Anterior cingulate cortex (tissue), 58 donors: ENCODE measurements around the gene SPN.
"Not testable (repeated sequence)": the region's sequence is repeated elsewhere in the genome, so short reads cannot be mapped to it uniquely, and the experiment has no call there.

ENCODE experiments used
- DNase-seq, 58 donors: peaks; one replicate each; lab custom pipeline; 2025; lab: John Stamatoyannopoulos, UW

SPN gene

DNA sequence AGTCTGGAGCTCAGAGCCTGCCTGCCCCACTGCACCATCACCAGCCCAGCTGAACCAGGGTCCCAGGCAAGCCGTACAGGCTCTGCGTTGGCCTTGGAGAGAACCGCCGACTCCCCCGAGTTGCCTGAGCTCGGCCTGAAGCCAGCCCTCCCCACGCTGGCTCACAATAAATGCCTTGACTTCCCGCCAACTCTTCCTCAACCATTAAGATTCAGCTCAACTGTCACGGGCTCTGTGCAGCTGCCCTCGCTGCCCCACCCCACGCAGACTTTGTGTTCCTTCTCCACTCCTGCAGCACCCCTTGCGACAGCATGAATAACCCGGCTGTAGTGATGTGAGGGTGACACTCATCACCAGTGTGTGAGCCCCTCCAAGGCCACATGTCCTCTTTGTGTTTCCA is 11.1 kb downstream of the SPN start:
- peak in 57 of 58 donors; percentile 15 to 90 (median 67) for DNase-seq

GRCh38 chr16:29675811-29676643 is 13.0 kb downstream of the SPN start:
- DNase-seq, result peak in 5 of 58 donors; percentile 4 to 47 (median 21)

DNA sequence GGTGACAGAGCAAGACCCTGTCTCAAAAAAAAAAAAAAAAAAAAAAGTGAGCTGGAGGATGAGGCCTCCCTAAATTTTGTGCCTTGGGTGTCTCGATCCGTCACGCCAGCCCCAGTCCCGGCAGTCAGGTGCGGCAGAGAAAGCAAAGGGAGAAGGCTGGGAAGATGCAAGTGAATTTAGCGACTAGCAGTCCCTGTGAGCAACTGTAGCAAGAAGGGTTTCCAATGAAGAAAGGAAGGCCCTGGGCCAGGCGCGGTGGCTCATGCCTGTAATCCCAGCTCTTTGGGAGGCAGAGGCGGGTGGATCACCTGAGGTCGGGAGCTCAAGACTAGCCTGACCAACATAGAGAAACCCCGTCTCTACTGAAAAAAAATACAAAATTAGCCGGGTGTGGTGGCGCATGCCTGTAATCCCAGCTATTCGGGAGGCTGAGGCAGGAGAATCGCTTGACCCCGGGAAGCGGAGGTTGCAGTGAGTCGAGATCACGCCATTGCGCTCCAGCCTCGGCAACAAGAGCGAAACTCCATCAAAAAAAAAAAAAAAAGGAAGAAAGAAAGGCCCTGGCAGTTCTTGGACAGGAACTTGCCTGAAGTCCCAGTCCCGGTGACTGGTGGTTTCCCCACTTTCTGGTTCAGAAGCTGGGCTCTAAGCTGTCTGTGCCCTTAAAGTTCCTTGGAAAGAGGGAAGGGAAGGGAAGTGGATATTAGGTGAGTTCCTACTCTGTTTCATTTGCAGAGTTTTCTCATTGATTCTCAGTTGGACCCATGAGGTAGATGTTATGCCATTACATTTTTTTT is 14.1 kb downstream of the SPN start:
- DNase-seq, result no peak

- peak in 41 of 58 donors; percentile 5 to 66 (median 39) for DNase-seq
These were observed 15.7 kb downstream of the SPN start, which contains the start of gene QPRT for GRCh38 chr16:29678691-29679267. Gene QPRT, plus strand, starts transcription at chr16:29679180. Its CDS starts 18 bp downstream, at chr16:29679198.

DNA sequence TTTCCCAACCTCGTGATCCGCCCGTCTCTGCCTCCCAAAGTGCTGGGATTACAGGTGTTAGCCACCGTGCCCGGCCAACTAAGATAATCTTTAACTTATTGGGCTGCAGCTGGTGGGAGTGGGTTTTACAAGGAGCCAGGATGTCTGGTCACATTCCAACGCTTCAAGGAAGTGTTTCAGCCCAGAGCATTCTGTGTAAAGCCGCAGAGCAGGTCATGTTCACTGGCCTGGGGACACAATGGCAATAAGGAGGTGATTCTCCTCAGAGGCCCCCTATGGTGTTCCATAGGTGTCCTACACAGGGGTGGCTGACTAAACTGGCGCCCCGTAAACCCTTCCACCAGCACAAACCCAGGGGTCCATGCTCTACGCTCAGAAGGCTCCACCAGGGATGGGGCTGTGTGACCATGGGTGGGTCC is 17.1 kb downstream of the SPN start:
- no peak for DNase-seq

GRCh38 chr16:29683543-29684090 is 20.6 kb downstream of the SPN start:
- peak in 5 of 58 donors; percentile 16 to 56 (median 20) for DNase-seq

DNA sequence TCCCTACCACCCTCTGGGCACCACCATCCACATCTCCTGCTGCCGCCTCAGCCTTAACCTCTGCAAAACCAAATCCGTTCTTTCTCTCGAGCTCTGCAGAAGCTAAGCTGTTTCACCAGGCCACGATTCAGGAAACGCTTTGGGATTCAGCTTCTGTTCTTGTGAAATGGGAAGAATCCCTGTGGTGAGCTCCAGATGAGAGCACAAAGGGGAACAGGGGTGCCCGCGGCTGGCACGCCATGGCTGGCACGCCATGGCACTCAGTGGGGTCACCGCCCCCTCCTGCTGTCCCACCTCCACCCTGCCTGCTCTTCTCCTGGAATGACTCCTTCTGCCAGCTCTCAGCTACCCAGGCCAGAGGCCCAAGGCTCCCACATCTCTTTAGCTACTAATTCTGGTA is 21.6 kb downstream of the SPN start:
- DNase-seq, result no peak

DNA sequence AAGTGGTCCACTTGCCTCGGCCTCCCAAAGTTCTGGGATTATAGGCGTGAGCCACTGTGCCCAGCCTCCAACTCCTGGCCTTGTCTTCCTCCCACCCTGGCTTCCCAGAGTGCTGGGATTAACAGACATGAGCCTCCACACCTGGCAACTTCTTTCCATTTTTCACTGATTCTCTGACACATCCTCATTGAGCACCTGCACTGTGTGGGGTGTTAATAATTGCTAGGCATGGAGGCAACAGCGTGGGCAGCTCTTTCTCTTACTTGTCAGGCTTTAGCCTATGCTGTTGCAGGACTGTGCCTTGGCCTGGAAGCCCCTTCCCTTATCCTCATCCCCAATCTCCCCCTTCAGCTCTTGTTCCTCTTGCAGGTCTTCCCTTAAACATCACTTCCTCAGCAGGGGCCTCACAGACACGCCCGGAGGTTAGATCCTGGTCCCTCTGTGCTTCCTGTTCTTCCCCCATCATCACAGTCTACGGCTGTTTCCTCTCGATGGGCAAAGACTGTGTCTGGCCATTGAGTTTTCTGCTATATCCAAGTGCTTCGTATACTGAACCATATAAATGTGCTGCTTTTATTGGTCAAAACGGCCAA is 23.8 kb downstream of the SPN start:
- no peak for DNase-seq

DNA sequence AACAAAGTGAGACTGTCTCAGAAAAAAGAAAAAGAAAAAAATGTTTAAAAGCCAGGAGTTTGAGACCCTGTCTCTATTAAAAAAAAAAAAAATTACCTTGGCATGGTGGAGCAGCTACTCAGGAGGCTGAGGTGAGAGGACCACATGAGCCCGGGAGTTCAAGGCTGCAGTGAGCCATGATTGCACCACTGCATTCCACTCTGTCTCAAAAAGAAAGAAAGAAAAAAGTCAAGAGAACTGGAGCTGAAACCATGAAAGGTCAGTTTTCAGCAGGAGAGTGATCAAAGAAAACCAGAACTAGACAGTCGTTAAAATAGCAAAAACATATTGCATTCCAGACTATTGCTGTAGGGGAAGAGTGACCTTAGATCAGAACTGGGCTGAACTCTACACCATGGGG is 24.7 kb downstream of the SPN start:
- DNase-seq, result no peak

- DNase-seq, result no peak
These were observed 25.1 kb downstream of the SPN start for GRCh38 chr16:29688172-29688571.

DNA sequence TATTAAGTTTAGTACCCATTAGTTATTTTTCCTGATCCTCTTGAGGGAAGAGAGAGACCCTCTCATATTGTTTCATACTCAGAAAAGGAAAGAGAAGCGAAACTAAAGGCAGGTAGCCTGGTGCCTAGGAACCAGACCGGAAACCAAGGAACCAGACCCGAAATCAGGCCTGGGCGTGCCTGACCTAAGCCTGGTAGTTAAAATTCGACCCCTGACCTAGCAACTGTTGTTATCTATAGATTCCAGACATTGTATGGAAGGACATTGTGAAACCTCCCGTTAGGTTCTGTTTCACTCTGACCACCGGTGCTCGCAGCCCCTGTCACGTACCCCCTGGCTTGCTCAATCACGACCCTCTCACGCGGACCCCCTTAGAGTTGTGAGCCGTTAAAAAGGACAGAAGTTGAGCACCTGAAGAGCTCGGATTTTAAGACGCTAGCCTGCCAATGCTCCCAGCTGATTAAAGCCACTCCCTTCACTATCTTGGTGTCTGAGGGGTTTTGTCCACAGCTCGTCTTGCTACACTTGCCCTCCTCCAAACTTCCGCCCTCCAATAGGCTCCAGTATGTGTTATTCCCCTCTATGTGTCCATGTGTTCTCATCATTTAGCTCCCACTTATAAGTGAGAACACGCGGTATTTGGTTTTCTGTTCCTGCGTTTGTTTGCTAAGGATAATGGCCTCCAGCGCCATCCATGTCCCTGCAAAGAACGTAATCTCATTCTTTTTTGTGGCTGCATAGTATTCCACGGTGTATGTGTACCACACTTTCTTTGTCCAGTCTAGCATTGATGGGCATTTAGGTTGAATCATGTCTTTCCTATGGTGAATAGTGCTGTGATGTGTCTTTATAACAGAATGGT is 26.7 kb downstream of the SPN start:
- not testable (repeated sequence) for DNase-seq

GRCh38 chr16:29692606-29693005 is 29.6 kb downstream of the SPN start:
- not testable (repeated sequence) for DNase-seq

GRCh38 chr16:29694384-29695195 is 31.5 kb downstream of the SPN start:
- DNase-seq, result peak in 12 of 58 donors; percentile 6 to 40 (median 17)

DNA sequence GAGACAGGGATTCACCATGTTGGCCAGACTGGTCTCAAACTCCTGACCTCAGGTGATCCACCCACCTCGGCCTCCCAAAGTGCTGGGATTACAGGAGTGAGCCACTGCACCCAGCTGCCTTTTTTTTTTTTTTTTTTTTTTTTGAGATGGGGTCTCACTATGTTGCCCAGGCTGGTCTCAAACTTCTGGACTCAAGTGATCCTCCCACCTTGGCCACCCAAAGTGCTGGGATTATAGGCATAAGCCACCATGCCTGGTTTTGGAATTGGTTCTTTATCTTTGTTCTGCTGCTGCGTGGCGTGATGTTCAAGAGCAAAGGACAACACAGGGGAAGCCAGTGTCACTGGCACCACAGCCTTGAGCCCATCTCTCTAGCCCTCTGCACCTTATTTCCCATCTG is 32.6 kb downstream of the SPN start:
- not testable (repeated sequence) for DNase-seq

- DNase-seq, result no peak
These were observed 33.9 kb downstream of the SPN start for GRCh38 chr16:29696881-29697331.

GRCh38 chr16:29697391-29697790 is 34.3 kb downstream of the SPN start:
- DNase-seq, result no peak

- no peak for DNase-seq
These were observed 35.0 kb downstream of the SPN start for GRCh38 chr16:29698042-29698441.
